RCC 7860 (cell line): ENCODE results near the gene ATP11B.

ENCODE experiments used
- DNase-seq: peaks from one replicate; pipeline ENCODE4 v3.0.0-alpha.2; 2015; ENCODE audit warnings: low spot score
- FAIRE-seq: peaks from 2 replicates; lab custom pipeline; 2012; peaks lifted over from hg19 to GRCh38; lab: Jason Lieb, UNC

Gene ATP11B

GRCh38 chr3:182941719-182942118, 148.4 kb downstream of the ATP11B start:
- DNase-seq (no peak), FAIRE-seq (no peak)

- FAIRE-seq: no peak
- DNase-seq: no peak
These were observed 154.6 kb downstream of the ATP11B start for GRCh38 chr3:182947888-182948287.

- DNase-seq: no peak
- FAIRE-seq: no peak
These were observed 155.0 kb downstream of the ATP11B start for GRCh38 chr3:182948305-182948704.

GRCh38 chr3:182949688-182950087, 156.4 kb downstream of the ATP11B start:
- FAIRE-seq (no peak), DNase-seq (no peak)

- FAIRE-seq (peak; percentile 42), DNase-seq (no peak)
These were observed 161.4 kb downstream of the ATP11B start for GRCh38 chr3:182954553-182955235.

GRCh38 chr3:182957226-182957625, 163.9 kb downstream of the ATP11B start:
- FAIRE-seq (no peak), DNase-seq (no peak)

- FAIRE-seq (no peak), DNase-seq (no peak)
These were observed 164.5 kb downstream of the ATP11B start for GRCh38 chr3:182957676-182958266.

- no peak for FAIRE-seq
These were observed 166.4 kb downstream of the ATP11B start for GRCh38 chr3:182959474-182960350.

GRCh38 chr3:182962166-182962565, 168.9 kb downstream of the ATP11B start:
- no peak for DNase-seq
- FAIRE-seq: no peak

More at GRCh38 chr3:182959474-182960350, 166.4 kb downstream of the ATP11B start:
- no peak for DNase-seq

GRCh38 chr3:182964179-182964578, 170.9 kb downstream of the ATP11B start:
- FAIRE-seq: no peak
- DNase-seq: no peak

GRCh38 chr3:182965861-182966366, 172.6 kb downstream of the ATP11B start:
- FAIRE-seq (no peak), DNase-seq (no peak)

GRCh38 chr3:182967218-182968204, 174.2 kb downstream of the ATP11B start:
- FAIRE-seq (no peak), DNase-seq (no peak)

- DNase-seq (peak; percentile 29), FAIRE-seq (peak; percentile 66)
These were observed 176.0 kb downstream of the ATP11B start for GRCh38 chr3:182969277-182969676.

- DNase-seq: no peak
- no peak for FAIRE-seq
These were observed 176.5 kb downstream of the ATP11B start for GRCh38 chr3:182969853-182970252.

GRCh38 chr3:182970811-182971418, 177.6 kb downstream of the ATP11B start:
- no peak for DNase-seq
- no peak for FAIRE-seq
